NCI-H524 (cell line): ENCODE data around the gene YBEY.
A peak's percentile ranks its signal among the peaks of the same experiment; 100 is the strongest.
"Not testable (repeated sequence)": the region's sequence is repeated elsewhere in the genome, so short reads cannot be mapped to it uniquely, and the experiment has no call there.

Source experiments
- DNase-seq, 2 experiments: peaks; one replicate each; lab custom pipeline; 2025; lab: John Stamatoyannopoulos, UW

YBEY gene

DNA sequence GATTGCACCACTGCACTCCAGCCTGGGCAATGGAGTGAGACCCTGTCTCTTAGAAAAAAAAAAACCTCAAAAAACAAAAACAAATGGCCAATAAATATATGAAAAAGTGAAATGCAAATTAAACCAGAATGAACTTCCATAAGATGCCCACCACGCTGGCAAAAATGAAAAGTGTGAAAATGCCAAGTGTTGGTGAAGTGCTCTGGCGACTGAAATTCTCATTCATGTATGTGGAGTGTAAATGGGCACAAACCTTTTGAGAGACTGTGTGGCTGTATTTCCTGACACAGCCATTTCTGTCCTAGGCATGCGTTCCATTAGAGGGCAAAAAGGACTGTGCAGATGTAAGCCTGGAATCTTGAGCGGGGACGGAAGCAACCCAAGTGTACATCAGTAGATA lies 18.3 kb downstream of the YBEY start:
- no peak for DNase-seq

- no peak for DNase-seq
Measured at GRCh38 chr21:46304955-46305354, 18.8 kb downstream of the YBEY start.

GRCh38 chr21:46307625-46308024 lies 21.5 kb downstream of the YBEY start:
- DNase-seq = no peak

DNA sequence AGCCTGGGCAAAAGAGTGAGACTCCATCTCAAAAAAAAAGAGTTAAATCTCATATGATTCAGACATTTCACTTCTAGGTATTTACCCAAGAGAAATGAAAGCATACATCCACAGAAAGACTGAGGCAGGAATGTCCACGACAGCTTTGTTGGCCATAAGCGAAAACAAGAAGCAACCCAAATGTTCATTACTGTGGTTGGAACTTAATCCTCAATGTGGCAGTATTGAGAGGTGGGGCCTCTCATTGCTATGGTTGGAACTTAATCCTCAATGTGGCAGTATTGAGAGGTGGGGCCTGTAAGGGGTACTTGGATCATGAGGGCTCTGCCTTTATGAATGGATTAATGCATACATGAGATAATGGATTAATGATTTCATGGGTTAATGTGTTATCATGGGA lies 22.3 kb downstream of the YBEY start:
- no peak for DNase-seq

- DNase-seq = not testable (repeated sequence)
Measured at GRCh38 chr21:46310260-46310659, 24.1 kb downstream of the YBEY start.

DNA sequence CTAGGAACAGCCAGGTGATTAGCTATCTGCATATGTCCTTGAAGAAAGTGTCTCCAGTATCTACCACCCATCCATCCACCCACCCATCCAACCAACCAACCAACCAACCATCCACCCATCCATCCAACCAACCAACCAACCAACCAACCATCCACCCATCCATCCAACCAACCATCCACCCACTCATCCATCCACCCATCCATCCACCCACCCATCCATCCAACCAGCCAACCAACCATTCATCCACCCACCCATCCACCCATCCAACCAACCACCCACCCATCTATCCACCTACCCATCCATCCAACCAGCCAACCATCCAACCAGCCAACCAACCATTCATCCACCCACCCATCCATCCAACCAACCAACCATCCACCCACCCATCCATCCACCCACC lies 25.4 kb downstream of the YBEY start:
- DNase-seq = no peak

DNA sequence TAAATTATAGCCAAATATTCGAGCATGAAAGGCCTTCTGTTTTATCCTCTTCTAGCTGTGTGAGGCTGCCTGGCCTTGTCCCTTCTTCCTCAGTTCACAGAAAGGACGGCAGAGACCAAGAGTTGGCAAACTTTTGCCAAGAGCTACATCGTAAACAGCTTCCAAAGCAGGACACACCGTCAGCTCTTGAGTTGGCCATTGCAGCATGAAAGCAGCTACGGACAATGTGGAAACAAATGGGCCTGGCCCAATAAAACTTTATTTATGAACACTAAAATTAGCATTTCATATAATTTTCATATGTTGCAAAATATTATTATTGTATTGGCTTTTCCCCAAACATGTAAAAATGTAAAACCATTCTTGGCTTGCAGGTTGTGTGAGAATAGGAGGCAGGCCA lies 26.8 kb downstream of the YBEY start:
- no peak for DNase-seq

DNA sequence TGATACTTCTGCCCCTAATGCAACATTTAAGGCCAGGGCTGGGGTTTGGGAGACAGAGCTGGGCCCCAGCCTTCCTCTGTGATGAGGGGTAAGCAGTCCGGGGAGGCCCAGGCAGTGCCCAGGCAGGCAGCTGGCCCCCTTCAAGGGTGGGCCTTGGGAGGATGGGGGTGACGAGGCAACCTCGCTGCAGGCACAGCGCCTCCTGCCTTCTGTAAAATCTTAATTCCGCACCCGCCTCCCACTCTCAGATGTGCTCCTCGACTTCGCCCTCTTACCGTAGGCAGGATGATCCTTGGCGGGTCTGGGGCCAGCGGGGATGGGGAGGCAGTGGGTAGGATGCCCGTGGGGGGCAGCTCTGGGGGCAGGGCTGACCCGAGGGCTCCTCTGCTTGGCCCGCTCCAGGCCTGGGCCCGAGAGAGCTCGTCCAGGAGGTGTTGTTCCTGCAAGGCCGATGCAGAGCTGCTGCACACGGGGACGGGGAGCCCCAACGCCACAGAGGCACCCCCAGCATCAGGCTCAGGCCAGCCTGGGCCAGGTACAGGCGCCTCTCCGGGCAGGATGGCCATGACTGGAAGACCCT lies 28.4 kb downstream of the YBEY start:
- no peak for DNase-seq

DNA sequence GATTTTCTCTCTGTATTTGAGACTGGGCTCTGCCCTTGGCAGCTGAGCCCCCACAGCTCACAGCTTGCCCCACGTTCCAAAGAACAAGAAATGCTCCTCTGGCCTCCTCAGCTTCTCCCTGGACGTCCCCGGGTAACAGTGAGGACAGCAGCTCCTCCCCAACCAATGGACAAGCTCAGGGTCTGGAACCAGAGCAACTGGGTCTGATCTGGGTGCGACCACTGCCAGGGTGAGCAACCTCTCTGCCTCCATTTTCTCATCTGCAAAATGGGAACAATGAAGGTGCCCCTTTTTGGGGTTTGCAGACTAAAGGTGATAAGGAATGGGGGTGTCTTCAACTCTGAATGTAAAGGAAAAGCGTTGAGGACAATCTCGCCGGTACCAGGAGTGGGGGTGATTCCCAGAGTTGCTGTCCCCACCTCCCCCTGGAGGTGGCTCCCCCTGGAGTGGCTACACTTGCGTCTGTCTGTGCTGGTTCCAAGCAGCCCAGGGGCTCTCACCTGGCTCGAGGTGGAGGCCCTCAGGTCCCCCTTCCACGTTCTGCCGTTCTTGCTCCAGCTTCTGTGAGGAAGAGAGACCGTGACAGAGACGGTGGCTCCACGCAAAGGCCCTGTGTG lies 30.7 kb downstream of the YBEY start:
- DNase-seq = no peak

DNA sequence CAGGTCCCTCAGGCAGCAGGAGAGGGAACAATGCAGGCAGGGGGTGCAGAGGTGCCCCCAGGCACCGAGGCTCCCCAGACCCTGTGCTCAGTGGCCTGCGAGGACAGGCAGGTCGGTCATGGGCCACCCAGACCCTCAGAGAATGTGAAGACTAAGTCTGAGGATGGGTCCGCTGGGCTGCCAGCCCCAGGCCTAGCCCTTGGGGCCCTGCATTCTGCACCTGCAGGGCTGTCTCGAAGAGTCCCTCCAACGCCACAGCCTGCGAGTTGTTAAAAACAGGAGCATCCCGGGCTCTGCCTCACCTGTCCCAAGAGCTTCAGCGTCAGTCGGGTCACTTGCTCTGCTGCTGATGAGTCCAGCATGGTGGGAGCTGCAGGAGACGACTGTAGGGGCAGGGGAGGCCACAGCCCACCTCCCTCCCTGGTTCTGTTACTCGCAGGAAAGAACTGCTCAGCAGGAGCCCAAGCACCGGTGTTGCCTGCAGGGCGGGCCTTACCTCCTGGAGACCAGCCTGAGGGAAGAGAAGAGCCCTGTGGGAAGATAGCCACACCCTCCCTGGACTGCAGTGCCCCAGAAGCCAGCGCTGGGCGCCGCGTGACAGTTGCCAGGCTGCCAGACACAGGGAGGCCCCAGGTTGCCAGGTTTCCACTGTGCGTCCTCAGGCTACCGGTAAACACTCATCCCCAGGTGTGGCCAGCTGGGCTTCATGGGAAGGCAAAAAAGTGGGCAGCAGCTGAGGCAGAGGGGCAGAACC lies 31.7 kb downstream of the YBEY start:
- no peak for DNase-seq

DNA sequence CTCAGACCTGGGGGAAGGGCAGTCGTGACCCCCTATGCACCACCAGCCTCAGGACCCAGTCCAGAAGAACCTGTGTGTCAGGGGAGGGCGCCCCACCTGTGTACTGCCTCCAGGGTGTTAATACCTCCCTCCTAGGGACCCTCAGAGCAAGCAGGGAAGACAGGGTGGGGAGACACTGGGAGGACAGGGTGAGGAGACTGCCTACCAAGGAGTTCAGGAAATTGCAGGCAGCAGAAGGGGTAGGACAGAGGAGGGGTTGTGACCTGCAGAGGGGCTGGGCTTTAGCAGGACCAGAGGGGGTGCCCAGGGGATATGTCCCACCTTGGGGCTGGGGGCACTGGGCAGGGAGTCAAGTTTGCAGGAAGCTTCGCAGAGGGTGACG lies 32.3 kb downstream of the YBEY start:
- no peak for DNase-seq

DNA sequence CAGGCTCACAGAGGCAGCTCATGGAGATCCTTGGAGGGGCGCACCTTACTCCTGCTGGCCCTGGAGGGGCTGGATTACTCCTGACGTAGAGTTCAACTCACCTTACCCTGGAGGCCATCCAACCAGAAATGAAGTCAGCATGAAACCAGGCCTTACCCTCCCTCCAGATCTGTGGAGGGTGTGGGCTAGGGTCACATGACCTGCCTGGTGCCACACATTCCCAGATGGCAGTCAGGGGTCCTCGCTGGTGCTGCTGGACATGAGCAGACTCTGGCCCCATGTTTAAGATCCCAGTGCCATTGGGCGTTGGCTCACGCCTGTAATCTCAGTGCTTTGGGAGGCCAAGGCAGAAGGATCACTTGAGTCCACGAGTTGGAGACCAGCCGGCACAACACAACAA lies 33.0 kb downstream of the YBEY start:
- DNase-seq = no peak

- no peak for DNase-seq
Measured at GRCh38 chr21:46320331-46320801, 34.2 kb downstream of the YBEY start.

DNA sequence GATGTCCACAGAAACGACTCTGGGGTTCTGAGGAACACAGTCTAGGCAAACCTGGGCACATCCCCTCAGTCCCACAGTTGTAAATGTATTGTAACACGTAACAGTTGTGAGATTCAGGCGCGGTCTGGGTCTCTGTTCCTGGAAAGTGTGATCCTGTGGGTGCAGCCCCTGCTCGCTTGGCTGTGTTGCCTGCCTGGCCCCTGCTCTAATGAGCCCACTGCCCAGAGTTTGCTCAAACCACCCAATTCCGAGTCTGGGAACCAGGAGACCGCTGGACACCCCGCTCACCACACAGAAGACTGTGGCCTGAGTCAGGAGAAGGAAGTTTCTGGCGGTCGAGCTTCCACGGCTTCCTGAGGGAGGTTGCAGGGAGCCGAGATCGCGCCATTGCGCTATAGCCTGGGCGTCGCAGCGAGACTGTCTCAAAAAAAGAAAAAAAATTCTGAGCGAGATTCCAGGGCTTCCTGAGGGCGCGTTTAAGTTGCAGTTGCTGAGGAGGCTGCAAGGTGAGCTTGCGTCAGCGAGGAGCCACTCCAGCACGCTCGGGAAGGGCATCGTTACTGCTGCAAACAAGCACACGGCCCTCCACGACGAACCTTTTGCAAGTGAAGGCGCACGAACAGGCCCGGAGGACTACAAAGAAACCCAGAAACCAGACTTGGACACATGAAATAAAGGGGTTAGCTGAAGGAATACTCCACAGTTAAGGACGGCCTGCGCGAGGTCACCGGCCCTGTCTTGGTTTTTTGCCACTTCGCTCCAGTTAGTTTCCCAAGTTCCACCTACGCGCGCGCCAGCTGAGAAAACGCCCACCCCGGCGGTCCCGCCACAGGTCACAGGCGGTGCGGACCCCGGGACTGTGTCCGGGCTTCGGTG lies 36.4 kb downstream of the YBEY start:
- DNase-seq = peak in 1 of 2 experiments; percentile 27

GRCh38 chr21:46323227-46323709 lies 37.1 kb downstream of the YBEY start:
- DNase-seq = no peak

DNA sequence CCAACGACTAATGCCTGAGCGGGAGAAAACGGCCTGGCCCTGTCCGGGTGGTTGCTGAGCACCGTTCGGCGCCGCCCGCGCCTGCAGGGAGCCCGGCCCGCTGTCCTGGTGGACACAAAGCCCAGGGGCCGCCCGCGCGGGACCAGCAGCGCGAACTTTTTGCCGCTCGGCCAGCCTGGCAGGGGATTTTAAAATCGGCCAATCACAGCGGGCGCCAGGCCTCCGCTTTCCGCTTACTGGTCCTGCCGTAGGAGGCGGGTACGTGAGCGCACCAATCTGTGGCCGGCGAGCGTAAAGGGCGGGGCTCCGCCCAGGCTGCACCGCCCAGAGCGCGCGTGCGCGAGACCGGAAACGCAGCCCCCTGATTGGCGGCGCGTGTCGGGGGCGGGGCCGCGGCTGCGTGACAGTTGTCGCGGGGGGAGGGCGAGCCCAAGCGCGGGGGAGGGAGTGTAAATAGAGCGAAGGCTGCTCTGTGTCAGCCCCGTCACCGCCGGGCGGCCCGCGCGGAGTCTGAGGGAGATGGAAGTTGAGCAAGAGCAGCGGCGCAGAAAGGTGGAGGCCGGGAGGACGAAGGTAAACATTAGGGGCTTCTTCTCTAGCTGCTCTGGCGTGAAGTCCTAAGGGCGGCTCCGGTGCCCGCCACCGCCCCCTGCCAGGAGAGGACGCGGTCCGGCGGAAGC lies 37.7 kb downstream of the YBEY start, which contains the start of the genes C21orf58 and PCNT:
C21orf58 (minus strand) TSS at position 161 of the 680 bp plus-strand sequence. CDS start 1,132 bp downstream, outside the sequence.
PCNT (plus strand) TSS at position 447 of the 680 bp plus-strand sequence; CDS start at position 520, 73 bp downstream.
- DNase-seq = peak; percentile 95 to 98

- peak; percentile 63 to 83 for DNase-seq
Measured at GRCh38 chr21:46324390-46325072, 38.4 kb downstream of the YBEY start.

DNA sequence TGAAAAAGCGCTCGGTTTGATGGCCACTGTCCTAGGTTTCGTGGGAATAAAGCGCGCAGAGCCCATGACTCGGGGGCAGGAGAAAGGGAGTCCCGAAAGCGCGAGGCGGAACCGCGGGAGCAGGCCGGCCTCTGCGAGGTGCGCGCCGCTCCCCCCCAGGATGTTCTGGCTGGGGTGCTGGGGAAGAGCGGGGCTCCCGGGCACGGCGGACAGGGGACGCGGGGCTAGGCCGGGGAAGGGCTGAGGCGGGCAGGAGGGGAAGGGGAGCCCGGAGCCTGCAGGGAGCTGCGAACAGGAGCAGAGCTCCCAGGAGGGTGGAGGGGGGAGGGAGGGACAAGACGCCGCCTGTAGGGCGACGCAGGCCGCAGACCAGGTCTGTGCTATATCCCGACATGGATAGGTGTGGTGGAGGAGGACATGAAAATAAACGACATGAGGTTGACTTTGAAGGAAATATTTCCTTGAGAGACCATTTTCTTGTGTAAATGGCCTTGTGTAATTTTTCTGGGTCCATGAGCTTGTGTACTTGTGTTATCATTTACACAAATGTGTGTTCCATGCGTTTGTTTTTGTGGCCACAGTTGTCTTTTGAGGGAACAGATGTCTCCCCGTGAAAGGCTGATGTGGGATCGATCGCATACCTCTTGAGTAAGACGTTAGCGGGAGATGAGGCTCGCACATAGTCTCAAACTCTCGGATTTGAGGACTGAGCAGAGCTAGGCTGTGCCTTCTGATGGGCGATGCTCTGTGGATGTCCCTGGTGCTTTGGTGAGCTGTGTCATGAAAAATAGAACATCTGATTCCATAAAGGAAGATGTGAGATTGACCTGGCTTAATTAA lies 39.2 kb downstream of the YBEY start:
- DNase-seq = peak; percentile 42 to 69

DNA sequence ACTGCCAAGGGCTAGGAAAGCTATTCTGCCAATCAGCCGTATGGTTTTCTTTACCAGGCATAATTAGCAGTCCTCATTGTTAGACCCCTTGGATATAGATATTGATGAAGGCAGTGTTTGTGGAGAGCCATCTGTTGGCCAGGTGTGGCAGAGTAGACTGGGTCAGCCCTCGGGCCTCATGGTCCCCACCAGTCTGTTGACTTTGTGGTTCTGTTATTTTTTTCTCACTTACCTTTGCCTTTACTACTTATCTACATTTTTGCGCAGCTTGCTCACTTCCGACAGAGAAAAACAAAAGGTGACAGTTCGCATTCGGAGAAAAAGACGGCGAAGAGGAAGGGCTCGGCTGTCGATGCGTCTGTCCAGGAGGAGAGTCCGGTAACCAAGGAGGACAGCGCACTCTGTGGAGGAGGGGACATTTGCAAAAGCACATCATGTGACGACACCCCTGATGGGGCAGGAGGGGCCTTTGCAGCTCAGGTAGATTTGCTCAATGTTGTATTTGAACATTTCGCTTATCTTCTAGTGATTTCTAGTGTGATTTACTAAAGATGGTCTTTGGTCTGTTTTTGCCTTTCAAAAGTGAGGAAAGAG lies 40.1 kb downstream of the YBEY start:
- peak in 1 of 2 experiments; percentile 27 for DNase-seq
